Measurements from ENCODE around the gene ETV1. TPM values are rescaled to one million over a fixed set of nuclear protein-coding genes. Genes with fewer than 3 reads are reported as not detected.

Gene ETV1
- total and polyA plus RNA-seq, 9 of the 15 experiments (the other 6 are each of a cell fraction or from before 2014, with no cell fraction given): 7.2 to 27.4 (median 14.0) TPM

GRCh38 chr7:13879143-13879542, 110.3 kb downstream of the ETV1 start:
- no peaks in the 10 kb centered on the region for H3K79me2 ChIP-seq (ENCODE audit: control insufficient read depth, insufficient read depth, low read length)
- FAIRE-seq: no peak
- no peak overlapping the region for H3K4me2 ChIP-seq (ENCODE audit: insufficient read depth, low read length)
- H4K20me1 ChIP-seq (replicated peaks; ENCODE audit: control insufficient read depth, insufficient read depth, low read length): no peaks in the 10 kb centered on the region
- no peak overlapping the region for H3K9ac ChIP-seq (ENCODE audit: insufficient read depth in 1 of 2, low read depth in 2 of 2, low read length in 2 of 2)
- H3K27ac ChIP-seq (ENCODE audit: extremely low read depth, low read depth, low read length): no peak overlapping the region
- intact Hi-C loops (cut with micrococcal nuclease): no loop called here
- ChIA-PET POLR2A (no interaction called here), CTCF (ENCODE audit: low intra/inter-chr PET ratio) (interaction anchor here (0.7 kb wide), 1 partner anchor 29 kb away, joined by 4 read pairs; no protein-coding TSS in a partner anchor)
- no peaks in the 10 kb centered on the region for H3K9me3 ChIP-seq (replicated peaks; ENCODE audit: control insufficient read depth, insufficient read depth, low read depth, low read length)
- no peaks in the 10 kb centered on the region for H3K27me3 ChIP-seq (ENCODE audit: control insufficient read depth in 2 of 2, insufficient read depth in 2 of 2, low read length in 2 of 2)
- BruUV-seq (replicated peaks): no TSS peak
- H3K4me3 ChIP-seq: no peak overlapping the region
- no peak overlapping the region for H2AFZ ChIP-seq (ENCODE audit: low read depth, low read length)
- in situ Hi-C loops (cut with MboI): no loop called here
- DNase-seq (ENCODE audit: extremely low read depth in 1 of 4, low spot score in 3 of 4): no peak
- no peak for ATAC-seq
- no peaks in the 10 kb centered on the region for H3K9me1 ChIP-seq (ENCODE audit: control insufficient read depth, insufficient read depth, low read length)
- no peaks in the 10 kb centered on the region for H3K36me3 ChIP-seq (ENCODE audit: control insufficient read depth, insufficient read depth, low read length)
- no peaks in the 10 kb centered on the region; a peak in 1 of 5 replicates for H3K4me1 ChIP-seq (replicated peaks in 1 of 2; ENCODE audit: control insufficient read depth in 2 of 2, insufficient read depth in 2 of 2, low read length in 2 of 2)
- TF ChIP-seq MAX (CRISPR knock-in tag; IDR thresholded peaks at IDR 0.05): no peak
- no peak for TF ChIP-seq TGIF2 (CRISPR knock-in tag; IDR thresholded peaks at IDR 0.05)
- TF ChIP-seq ZNF124 (CRISPR knock-in tag; IDR thresholded peaks at IDR 0.05): no peak
- no peak for TF ChIP-seq RERE (CRISPR knock-in tag; IDR thresholded peaks at IDR 0.05; ENCODE audit: borderline replicate concordance)
- no peak for TF ChIP-seq BRCA1 (IDR thresholded peaks at IDR 0.05)
- TF ChIP-seq BRCA1 (CRISPR knock-in tag; IDR thresholded peaks at IDR 0.05): no peak
- TF ChIP-seq HNRNPUL1 (IDR thresholded peaks at IDR 0.05; ENCODE audit: low read length): no peak
- TF ChIP-seq POLR2G (IDR thresholded peaks at IDR 0.05; ENCODE audit: low read depth, low read length): no peak
- no peak for TF ChIP-seq DNMT1 (IDR thresholded peaks at IDR 0.05)
- no peak for TF ChIP-seq ELF2 (CRISPR knock-in tag; IDR thresholded peaks at IDR 0.05)
- no peak for TF ChIP-seq GABPB1 (CRISPR knock-in tag; IDR thresholded peaks at IDR 0.05)
- no peak for TF ChIP-seq CHAMP1 (IDR thresholded peaks at IDR 0.05)
- TF ChIP-seq RFX5 (IDR thresholded peaks at IDR 0.05; ENCODE audit: low read depth, low read length): no peak
